Forelimb muscle (tissue), 1 donor: ENCODE data around the gene ULK1. TPM values are rescaled to one million over a fixed set of nuclear protein-coding genes. Genes with fewer than 3 reads are reported as not detected.
A peak's percentile ranks its signal among the peaks of the same experiment; 100 is the strongest.
"Not testable (repeated sequence)": the region's sequence is repeated elsewhere in the genome, so short reads cannot be mapped to it uniquely, and the experiment has no call there.

Experiments
- DNase-seq: peaks from one replicate; pipeline ENCODE4 v3.0.0-alpha.2; 2013; ENCODE audit warnings: low read depth
- polyA plus RNA-seq: library from polyadenylated mRNA; unstranded; fragments of 120-200 nt; gene quantifications from one replicate; pipeline ENCODE4 v1.2.1, GENCODE V29; 2013; ENCODE audit not compliant: insufficient read length

ULK1 gene
- polyA plus RNA-seq, 1 donor, result 24.8 TPM

DNA sequence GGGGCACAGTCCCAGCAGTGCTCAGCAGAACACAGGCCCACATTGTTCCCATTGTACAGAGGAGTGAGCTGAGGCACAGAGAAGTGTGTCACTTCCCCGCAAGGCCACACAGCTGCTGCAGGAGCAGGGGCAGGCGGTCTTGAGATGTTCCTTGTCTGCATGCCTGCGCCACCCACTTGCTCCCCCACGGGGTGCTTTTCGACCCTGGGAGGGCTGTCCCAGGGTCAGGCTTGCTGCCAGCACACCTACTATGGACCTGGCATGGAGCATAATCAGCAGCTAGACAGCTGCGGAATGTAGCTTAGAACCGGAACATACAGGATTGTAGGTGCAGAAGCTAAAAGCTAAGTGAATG is 47.5 kb downstream of the ULK1 start:
- no peak for DNase-seq

DNA sequence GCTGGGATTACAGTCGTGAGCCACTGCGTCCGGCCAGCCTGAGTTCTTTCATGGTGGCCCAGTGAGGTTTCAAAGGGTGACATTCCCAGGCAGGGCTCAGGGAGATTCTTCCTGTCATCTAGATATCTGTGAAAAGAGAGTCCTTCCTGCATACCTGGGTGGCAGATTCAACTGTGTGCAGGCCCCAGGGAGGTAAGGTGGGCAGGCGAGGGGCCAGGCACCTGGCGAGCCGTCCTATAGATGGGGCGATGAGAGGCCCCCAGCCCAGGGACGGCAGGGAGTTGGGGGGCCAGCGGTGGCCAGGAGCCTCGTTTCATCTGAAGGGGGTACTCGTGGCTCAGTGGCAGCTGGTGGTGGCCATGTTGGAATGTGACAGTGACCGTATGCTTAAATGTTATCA is 48.2 kb downstream of the ULK1 start:
- no peak for DNase-seq

DNA sequence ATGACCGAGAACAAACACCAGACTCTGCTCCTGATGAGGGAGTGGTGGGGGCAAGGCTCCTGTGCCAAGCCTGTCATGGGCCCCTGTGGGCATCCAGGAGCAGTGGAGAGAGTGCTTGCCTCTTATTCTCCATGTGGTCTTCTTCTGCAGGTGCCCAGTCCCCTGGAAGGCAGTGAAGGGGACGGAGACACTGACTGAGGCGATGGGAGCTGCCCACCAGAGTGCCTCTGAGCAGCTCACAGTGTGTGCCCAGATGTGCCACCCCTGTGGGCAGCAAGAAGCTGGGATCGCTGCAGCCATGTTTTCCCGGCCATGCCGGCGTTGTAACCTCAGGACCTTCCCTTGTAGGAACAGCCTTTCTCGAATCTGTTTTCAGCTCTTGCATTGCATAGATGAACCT is 49.0 kb downstream of the ULK1 start:
- DNase-seq, result no peak

DNA sequence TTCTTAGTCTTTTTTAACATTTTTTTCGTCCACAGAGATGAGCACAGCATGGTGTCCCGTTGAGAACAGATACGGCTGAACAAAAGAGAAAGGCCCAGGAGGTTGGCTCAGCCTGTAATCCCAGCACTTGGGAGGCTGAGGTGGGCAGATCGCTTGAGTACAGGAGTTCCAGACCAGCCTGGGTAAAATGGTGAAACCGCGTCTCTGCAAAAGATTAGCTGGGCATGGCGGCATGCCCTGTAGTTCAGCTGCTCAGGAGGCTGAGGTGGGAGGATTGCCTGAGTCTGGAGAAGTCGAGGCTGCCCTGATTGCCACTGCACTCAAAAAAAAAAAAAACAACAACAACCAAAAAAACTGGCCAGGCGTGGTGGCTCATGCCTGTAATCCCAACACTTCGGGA is 49.5 kb downstream of the ULK1 start:
- DNase-seq, result no peak

DNA sequence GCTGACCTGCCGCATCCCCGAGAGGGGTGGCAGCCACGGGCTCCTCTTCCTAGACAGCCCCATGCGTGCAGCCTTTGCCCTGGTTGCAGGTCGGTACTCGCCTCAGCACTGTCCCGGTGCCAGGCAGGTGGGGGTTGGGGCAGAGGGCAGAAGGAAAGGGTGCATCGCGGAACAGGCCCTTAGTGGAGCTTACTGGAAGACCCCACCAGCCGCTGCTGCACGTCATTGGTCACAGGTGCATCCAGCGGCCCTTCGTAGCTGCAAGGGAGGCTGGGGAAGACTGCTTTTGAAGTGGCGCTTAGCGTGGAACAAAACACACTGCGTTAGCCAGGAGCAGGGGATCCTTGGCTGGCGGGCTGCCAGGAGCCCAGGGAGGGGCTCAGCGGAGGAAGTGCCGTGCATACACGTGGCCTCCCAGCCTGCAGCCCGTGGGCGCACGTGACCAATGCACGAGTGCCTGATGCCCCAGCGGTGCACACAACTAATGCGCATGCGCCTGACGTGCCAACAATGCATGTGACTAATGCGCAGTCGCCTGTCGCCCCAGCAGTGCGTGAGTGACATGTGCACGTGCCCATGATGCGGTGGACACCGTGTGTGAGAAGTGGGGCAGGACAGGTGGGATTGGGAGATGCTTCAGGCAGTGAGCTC is 50.3 kb downstream of the ULK1 start:
- DNase-seq, result no peak

DNA sequence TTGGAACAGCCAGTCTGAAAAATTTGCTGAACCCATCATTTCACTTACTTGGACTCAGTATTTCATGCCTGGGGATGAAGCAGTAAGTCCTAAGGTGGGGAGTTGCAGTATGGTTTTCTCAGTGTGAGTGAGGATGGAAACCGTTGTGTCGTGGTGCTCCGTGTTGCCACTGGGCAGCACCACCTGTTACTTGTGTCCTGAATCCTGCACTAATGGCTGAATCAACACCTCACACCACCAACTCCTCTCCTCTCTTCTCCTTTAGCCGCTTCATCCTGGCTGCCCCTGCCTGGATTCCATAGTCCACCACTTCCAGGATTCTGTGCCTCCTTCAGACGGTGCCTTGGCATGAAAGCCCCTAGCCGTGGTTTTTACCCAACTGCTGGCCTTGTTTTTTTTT is 52.3 kb downstream of the ULK1 start:
- no peak for DNase-seq

DNA sequence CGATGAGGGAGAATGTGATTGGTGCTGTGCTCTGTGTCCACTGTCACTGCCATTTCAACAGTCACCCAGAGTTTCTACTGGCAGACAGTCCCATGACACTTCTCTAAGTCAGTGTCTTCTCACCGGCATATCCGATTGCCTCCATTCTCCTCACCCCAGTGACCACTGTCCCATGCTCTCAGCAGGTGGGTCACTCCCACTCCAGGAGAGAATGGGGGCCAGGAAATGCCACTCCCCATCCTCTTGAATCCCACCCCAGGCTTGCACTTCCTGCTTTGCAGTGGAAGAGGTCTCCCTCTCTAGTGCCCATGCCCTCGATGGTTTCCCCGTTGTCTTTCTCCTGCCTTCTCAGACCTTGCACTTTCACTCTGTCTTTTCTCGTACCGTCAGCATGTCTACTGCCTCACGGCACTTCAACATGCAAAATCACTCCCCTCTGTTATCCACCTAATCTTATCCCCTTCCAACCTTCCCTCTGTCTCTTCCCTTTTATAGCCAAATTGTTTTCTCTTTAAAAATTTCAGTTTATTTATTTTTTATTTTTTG is 53.1 kb downstream of the ULK1 start:
- no peak for DNase-seq

DNA sequence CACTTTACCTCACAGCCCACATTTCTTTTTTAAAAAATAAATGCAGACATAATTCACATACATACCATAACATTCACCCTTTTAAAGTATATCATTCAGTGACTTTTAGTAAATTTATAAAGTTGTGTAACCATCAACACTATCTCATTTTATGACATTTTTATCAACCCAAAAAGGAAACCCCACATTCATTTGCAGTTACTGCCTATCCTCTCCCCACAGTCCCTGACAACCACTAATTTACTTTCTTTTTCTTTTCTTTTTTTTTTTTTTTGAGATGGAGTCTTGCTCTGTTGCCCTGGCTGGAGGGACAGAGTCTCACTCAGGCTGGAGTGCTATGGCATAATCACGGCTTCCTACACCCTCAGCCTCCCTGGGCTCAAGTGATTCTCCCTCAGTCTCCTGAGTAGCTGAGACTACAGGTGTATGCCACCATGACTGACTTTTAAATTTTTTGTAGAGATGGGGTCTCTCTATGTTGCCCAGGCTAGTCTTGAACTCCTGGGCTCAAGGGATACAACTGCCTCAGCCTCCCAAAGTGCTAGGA is 53.8 kb downstream of the ULK1 start:
- DNase-seq, result no peak

DNA sequence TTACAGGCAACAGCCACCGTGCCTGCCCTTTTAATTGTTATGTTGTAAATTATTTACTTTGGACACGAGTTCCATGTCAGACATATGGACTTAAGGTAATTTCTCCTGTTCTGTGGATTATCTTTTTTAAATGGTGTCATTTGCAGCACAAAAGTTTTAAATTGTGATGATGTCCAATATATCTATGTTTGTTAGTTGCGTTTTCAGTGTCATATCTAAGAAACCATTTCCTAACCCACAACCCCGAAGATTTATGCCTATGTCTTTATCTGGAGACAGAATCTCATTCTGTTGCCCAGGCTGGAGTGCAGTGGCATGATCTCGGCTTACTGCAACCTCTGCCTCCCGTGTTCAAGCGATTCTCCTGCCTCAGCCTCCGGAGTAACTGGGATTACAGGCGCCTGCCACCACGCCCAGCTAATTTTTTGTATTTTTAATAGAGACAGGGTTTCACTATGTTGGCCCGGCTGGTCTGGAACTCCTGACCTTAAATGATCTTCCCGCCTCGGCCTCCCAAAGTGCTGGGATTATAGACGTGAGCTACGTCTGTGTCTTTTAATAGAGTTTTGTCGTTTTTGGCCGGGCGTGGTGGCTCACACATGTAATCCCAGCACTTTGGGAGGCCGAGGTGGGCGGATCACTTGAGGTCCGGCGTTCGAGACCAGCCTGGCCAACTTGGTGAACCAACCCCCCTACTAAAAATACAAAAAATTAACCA is 54.5 kb downstream of the ULK1 start:
- DNase-seq, result not testable (repeated sequence)

DNA sequence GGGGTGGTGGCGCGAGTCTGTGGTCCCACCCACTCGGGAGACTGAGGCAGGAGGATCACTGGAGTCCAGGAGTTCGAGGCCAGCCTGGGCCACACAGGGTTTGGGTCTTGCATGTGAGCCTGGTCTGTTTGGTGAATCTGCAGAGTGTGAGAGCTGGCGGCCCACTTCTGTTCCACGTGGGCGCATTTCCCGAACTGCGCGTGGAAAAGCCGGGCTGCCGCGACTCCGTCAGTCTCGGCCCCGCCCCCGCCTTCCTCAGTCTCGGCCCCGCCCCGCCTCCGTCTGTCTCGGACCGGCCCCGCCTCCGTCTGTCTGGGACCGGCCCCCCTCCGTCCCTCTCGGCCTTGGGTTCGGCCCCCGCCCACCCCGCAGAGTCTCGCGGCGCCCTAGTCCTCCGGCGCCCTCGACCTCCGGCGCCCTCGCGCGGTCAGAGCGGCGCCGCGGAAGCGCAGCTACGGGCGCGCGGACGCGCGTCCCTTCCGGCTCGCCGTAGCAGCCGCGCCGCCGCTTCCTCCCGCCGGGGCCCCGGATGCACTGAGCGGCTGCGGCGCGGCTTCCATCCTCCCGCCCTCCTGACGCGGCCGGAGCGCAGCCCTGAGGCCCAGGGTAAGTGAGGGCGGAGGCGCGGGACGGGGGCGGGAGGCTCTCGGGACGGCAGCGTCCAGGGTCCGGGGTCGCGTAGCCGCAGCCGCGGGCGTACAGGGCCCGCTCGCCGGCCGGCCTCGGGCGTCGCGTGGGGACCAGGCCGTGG is 55.2 kb downstream of the ULK1 start, which contains the start of gene EP400:
Gene EP400, plus strand, starts transcription at position 512 of the 751 bp plus-strand sequence. CDS start 10,678 bp downstream, outside the sequence.
- peak; percentile 78 for DNase-seq

DNA sequence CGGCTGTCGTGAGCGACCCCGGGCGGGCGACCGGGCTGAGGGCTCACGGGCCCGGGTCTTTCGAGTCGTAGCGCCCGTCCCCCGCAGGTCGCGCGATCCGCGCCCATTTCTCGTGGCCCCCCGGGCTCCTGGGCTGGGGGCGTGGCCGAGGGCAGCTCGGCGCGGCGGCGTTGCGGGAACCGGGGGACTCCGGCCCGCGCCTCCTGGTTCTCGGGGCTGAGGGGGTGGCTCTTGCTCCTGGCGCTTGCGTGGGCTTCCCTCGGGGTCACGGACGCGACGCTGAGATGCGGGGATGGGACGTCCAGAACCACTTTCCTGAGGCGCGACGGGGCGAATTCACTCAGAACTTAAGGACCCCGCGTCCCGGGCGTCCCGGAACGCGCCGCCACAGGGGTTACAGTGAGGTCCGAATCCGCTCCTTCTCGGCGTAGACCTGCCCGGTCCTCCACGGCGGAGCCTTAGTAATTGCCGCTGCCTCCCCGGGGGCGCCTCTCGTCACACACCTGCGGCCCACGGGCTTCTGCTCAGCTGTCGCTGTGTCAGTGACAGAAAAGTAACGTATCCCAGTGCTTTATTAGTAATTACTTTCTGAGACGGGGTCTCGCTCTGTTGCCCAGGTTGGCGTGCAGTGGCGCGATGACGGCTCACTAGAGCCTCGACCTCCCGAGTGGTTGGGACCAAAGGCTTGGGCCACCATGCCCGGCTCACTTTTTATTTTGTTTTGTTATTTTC is 55.9 kb downstream of the ULK1 start:
- no peak for DNase-seq

DNA sequence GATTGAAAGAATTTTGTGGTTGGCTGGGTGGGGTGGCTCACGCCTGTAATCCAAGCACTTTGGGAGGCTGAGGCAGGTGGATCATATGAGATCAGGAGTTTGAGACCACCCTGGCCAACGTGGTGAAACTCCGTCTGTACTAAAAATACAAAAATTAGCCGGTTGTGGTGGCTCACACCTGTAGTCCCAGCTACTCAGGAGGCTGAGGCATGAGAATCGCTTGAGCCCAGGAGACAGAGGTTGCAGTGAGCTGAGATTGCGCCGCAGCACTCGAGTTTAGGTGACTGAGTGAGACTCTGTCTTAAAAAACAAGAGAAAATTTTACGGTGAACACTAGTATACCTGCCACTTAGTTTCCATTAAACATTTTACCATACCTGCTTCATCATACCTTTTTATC is 59.4 kb downstream of the ULK1 start:
- DNase-seq, result not testable (repeated sequence)

DNA sequence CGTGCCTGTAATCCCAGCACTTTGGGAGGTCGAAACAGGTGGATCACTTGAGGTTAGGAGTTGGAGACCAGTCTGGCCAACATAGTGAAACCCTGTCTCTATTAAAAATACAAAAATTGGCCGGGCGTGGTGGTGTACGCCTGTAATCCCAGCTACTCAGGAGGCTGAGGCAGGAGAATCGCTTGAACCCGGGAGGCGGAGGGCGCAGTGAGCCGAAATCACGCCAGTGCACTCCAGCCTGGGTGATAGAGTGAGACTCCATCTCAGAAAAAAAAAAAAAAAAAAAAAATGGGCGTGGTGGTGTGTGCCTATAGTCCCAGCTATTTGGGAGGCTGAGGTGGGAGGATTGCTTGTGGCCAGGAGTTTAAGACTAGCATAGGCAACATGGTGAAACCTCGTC is 60.0 kb downstream of the ULK1 start:
- DNase-seq, result not testable (repeated sequence)

DNA sequence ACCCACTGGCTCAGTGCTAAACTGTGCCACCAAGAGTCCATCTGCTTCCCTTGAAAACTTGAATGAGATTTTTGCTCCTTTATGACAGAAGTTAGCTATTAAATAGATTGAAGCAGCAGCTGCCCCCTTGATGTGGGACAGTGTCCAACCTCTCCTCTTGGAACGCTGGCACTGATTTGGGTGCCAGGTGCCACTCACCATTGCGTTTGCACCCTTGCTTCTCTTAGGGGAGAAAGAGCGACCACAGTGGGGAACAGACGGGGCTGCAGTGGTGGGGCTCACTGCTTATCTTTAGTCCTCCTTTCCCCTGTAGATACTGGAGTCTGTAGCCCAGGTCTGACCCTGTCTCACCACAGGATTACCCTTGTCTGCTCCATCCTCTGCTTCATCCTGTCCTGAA is 64.7 kb downstream of the ULK1 start:
- no peak for DNase-seq

DNA sequence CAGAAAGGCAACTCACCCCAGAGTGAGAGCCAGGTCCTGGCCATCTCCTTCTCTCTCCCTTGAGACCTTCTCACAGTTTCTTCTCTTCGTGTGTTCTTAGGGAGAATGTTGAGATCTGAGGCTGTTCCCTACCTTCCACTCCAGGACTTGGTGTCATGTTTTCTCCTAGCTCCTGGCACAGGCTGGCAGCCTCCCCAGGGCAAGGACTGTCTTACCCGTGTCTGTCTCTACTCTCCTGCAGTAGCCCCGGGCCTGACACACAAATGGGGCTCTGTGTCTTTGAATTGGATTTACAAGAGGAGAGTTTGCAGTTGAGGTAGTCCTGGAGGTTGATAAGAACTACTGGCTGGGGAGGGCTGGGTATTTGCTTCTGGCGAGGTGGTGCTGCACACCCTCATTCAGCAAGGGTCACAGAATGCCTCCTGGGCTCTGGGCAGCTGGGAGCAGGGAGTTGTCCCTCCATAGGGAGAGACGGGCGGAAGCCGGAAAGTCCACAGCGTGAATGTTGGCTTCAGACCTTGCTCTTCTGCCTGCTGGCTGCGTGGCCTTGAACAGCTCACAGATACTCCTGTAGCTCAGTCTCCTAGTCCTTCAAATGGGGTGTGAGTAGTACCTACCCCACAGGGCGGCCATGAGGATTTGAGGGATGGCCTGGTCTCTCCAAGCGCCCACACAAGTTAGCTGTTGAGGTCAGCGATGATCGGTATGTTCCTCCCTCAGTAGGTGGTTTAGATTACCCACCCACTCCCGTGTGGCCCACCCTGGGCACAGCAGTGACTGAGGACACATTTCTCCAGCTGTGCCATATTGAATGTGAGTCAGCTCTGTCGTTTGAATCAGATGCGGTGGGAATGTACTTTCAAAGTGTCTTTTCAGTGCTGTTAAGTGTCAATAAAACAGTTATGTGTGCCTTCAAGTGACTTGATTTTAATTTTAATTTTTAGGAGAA is 65.5 kb downstream of the ULK1 start:
- no peak for DNase-seq

DNA sequence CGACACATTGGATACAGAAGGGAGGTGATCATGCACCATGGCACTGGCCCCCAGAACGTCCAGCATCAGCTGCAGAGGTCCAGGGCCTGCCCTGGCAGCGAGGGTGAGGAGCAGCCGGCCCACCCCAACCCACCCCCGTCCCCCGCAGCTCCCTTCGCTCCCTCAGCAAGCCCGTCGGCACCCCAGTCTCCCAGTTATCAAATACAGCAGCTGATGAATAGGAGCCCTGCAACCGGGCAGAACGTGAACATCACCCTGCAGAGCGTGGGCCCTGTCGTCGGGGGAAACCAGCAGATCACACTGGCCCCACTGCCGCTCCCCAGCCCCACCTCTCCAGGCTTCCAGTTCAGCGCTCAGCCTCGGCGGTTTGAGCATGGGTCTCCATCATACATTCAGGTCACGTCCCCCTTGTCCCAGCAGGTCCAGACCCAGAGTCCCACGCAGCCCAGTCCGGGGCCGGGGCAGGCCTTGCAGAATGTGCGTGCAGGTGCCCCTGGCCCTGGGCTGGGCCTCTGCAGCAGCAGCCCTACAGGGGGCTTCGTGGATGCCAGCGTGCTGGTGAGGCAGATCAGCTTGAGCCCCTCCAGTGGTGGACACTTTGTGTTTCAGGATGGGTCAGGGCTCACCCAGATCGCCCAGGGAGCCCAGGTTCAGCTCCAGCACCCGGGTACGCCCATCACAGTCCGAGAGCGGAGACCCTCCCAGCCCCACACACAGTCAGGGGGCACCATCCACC is 66.3 kb downstream of the ULK1 start:
- not testable (repeated sequence) for DNase-seq

DNA sequence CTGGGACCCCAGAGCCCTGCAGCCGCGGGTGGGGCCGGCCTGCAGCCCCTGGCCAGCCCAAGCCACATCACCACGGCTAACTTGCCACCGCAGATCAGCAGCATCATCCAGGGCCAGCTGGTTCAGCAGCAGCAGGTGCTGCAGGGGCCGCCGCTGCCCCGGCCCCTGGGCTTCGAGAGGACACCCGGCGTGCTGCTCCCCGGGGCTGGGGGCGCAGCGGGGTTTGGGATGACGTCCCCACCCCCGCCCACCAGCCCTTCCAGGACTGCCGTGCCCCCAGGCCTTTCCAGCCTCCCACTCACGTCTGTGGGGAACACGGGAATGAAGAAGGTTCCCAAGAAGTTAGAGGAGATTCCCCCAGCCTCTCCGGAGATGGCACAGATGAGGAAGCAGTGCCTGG is 66.9 kb downstream of the ULK1 start:
- not testable (repeated sequence) for DNase-seq

DNA sequence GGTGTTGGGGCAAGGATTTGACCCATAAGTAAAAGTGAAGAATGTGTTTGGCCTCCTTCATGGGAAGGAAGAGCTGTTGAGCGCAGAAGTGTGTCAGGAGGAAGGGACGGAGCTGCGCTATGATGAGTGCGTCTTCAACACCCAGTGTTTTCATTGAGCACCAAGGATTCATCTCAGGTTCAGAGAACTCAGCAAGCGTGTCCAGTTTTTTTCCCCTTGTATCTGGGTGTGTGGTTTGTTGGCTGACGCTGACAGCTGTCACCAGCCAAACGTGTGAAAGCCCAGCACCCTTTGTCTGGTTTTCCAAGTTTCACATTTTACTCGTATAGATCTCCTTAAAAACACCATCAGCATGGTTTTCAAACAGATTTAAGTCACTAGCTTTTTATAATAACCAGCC is 67.6 kb downstream of the ULK1 start:
- no peak for DNase-seq

DNA sequence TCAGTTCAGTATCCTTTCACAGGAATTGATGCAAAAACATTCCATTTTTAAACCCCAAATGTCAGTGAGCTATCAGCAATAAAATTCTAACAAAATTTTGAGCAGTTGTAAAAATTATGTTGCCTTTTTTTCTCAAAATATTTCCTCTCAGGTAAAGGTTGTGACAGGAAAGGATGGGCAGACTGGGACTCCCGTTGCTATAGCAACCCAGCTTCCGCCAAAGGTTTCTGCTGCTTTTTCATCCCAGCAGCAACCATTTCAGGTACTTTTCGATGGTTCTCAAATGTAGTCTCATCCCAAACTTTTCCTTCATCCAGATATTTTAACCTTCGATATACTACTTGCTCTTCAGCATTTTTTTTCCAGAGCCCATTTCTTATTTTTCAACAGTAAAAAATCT is 69.0 kb downstream of the ULK1 start:
- DNase-seq, result no peak

DNA sequence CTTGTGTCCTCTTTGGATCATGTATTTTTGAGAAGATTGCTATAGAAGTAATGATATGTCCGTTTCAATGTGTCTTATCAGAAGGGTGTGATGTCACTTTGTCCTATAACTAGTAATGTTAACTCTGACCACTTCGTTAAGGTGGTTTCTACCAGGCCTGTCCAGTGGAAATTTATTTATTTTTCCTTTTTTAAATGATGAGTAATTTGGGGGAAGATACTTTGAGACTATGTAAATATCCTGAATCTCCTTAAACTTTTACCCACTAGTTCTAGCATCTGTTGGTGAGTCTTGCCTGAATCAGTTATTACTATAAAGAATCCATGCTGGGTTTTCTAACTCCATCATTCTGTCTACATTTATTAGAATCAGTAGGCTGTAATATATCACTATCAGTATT is 70.7 kb downstream of the ULK1 start:
- no peak for DNase-seq
